Stimulated activated CD4-positive, alpha-beta T cell treated with anti-CD3 and anti-CD28 coated beads, Interleukin-1b, Interleukin-23, amount 100 ng/mL, for 4 hours (primary cell): ENCODE results near the gene MTA2.
A peak's percentile ranks its signal among the peaks of the same experiment; 100 is the strongest.
"Not testable (repeated sequence)": the region's sequence is repeated elsewhere in the genome, so short reads cannot be mapped to it uniquely, and the experiment has no call there.

Experiments used
- DNase-seq, 2 donors: peaks; one replicate each; pipeline ENCODE4 v3.0.0-alpha.2; 2020; ENCODE audit warnings: low read depth in 2 of 2

The MTA2 gene

DNA sequence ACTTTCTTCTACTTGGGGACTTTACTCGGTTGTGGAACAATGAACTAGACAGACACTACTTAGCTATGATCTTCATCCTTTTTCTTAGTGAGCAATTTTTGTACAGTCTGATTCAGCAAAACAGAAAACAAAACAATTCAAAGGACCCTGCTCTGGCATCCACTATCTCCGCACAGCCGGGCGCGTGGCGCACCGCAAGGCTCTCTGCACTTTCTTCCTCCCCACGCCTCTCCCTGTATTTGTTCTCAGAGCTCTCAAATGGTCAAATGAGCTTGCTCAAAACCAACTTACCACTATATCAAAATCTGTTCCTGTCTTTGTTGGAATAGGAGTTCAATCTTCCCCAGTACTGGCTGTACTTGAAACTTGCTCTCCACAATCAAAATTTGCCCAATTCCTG lies 35.4 kb downstream of the MTA2 start:
- DNase-seq: no peak

DNA sequence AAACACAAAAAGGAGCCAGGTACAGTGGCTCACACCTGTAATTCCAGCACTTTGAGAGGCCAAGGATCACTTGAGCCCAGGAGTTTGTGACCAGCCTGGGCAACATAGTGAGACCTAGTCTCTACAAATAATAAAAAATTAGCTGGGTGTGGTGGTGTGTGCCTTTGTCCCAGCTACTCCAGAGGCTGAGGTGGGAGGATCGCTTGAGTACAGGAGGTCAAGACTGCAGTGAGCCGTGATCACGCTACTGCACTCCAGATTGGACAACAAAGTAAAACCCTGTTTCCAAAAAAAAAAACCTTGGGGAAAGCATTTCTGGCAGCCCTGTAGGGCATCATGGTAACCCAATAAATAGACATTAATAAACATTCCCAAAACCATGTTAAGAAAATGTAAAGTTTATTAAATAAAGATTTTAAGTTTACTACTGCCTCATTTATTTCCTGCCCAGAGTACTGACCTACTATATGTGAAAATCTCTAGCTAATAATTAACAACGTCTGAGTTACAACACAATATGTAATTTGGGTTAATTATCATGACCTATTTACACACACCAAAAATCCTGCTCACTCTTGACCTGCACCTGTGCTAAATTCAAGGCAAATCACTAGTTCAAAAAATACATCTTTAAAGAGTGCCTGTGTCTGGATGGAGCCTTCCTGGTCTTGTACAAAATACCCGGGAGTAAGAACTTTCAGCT lies 36.4 kb downstream of the MTA2 start:
- DNase-seq: no peak

DNA sequence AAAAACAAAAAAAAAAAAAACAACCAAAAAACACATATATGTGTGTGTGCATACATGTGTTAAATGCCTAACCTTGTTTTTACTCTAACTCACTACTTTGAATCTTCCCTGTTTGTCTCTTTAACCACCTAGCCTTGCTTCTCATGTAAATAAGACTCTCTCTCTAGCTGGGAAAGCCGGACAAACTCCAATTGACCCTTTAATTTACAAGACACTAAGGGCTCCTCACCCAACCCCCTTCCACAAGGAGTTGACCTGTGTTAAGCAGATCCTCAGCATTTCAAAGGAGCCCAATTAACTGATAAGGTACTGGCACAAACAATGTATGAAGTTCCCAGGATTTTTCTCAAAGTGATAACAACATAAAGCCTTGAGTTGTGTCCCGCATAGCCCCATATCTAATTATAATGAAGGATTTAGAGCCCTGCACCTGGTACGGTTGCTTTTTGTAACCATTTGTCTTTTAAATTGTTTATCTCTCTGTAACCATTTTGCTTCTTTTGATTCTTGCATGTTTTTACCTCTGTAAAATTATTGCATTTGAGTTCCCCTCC lies 39.9 kb downstream of the MTA2 start:
- DNase-seq: not testable (repeated sequence)

DNA sequence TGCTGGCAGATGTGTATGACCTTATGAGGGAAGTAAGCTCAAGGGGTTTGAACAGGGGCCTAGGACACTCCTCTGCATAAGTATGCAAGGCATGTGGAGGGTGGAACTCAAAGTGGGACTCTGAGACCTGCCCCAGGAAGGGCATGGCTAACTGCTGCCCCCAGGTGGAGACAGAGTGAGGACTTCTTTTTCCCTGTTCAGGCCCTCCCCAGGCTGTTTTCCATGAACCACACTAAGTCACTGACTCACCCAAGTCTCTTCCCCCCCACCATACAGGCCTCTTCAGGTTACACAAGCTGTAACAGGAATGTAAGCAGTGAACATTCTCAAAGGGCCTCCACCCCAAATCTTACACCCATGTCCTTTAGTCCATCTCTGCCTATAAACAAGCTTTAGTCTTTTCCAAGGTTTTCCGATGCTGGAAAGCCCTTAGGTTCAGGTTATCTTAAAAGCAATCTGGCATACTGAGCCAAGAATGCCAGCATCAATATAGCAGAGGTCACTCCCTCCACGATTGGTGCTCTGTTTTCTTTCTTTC lies 41.0 kb downstream of the MTA2 start:
- peak; percentile 57 to 74 for DNase-seq

DNA sequence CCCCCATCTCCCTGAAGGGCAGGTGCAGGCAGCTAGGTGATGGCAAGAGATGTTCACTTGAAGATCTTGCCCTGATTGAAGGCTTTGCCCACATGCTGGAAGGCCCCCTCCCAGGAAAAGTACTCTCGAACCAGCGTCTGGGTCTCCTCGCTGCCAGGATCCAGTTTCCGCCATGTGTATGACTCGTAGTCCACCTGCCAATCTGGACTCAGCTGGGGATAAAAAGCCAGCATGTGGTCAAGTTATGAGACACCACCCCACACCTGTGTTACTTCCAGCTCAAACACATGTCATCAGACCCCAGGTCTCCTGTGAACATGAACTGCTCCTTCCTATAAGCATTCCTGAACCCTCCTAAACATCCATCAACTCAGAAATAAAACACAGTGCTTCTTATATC lies 42.0 kb downstream of the MTA2 start:
- DNase-seq: not testable (repeated sequence)

DNA sequence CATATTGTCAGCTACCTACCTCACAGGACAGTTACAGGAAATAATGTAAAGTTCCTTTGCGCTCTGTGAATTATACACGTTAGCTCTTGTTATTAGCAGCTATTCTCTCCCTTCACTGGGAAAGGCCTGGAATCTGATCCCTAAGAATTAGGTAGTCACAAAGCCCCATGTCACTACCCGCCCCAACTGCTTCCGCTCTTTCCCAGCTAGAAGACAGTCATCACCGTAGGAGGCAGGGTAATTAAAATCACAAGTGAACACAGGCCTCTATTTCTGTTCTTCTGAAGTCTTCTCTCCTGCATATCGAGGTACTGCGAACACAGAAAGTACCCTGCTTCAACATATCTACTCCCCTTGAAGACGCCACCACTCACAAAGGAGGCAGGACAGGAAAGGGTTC lies 42.5 kb downstream of the MTA2 start:
- no peak for DNase-seq

DNA sequence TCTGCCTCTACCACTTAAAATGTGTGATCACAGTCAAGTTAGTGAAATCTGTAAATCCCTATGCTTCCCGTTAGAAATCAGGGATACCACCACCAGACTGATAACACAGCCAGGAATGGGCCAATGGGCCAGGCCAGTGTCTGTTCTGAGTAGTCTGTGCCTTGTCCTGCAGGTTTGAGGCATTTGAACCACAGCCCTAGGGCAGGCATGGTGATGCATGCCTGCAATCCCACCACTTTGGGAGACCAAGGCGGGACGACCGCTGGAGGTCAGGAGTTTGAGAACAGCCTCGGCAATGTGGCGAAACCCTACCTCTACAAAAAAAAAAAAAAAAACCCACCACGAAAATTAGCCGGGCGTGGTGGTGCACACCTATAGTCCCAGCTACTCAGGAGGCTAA lies 43.0 kb downstream of the MTA2 start:
- DNase-seq: no peak

DNA sequence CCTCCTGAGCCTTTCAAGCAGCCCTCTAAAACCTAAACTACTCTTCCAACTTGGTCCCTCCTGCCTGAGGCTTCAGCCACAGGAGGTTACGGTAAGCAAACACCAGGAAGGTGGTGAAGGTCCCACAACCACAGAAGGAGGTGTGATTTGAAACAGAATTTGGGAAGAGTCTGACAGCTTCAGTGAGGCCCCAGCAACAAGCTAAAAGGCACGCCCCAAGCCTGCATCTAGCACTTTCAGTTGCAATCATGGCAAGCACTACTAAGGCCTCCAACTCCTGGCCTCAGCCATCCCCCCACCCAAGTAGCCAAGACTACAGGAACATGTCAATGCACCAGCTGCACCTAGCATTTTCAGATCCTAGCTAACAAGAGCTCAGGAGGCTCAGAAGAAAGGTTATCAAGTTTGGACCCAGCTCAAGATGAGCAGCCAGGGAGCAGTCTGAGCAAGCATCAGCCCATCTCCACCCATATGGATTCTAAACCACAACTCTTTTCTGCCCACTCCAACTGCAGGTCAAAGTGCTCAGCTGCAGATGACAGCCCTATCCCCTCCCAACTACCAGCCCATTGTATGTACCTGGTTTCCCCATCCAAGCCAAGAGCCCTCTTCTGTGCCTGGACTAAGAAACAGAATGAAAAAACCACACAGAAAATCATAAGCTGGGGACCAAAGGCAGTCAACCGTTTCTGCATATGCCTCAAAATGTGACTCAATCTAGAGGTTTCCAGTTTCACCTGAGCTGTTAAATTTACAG lies 44.6 kb downstream of the MTA2 start:
- no peak for DNase-seq

DNA sequence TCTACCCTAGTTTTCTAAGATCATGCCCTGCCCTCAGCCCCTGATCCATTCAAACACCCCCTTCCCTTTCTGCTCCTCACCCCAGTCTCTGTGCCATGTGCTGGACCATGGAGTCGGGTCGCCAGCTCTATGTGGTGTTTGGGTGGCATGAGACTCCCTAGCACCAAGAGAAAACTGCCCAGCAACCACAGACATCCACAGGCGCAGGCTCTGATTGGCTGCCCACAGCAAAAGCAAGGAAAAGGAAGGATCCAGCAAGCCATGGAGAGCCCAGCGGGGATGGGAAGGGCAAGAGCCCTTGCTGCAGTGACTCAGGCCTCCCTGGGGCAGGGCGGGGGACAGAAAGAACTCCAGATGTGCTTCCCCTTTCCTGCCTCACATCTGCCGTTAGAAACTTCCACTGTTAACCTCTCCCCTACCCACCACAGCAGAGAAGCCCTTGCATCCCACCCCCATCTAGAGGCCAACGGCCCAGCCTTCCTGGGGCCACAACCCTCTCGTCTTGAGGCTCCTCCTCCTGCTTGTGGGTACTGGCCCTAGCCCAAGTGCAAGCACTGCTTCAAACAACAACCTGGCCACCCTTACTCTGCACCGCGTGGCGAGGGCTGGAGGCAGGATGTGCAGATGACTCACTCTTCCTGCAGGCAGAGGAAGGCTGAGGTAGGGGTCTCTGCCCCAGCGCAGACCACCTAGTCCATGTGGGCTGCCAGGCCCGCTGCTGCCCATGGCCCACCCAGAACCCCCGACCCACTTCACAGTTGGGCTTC lies 45.4 kb downstream of the MTA2 start:
- peak in 1 of 2 donors; percentile 51 for DNase-seq

DNA sequence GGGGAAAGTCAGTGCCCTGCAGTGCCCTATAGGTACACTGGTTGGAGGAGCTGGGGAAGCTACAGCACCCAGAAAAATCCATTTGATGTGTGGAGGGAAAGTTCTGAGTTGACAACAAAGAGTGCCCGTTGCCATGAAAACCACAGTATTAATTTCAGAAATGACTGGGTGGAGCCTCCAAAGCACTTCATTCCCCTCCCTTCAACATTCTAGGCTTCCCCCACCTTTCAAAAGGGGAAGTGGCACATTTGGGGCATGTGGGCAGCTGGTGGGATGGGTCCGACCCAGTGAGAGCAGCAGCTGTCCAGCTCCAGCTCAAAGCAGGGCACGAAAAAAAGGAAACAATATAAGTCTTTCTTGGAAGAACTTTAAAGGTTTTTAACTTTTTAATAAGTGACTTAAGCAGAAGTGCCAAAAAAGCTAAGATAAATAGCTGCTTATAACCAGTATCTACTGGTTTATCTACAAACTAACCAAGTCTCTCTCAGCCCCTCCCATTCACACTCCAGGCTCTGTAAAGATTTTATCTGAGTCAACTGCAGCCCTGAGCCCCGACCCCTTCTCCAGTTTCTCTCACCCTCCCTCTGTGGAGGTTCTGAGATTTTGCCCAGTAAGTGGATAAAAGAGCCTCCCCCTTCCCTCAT lies 46.1 kb downstream of the MTA2 start:
- no peak for DNase-seq

DNA sequence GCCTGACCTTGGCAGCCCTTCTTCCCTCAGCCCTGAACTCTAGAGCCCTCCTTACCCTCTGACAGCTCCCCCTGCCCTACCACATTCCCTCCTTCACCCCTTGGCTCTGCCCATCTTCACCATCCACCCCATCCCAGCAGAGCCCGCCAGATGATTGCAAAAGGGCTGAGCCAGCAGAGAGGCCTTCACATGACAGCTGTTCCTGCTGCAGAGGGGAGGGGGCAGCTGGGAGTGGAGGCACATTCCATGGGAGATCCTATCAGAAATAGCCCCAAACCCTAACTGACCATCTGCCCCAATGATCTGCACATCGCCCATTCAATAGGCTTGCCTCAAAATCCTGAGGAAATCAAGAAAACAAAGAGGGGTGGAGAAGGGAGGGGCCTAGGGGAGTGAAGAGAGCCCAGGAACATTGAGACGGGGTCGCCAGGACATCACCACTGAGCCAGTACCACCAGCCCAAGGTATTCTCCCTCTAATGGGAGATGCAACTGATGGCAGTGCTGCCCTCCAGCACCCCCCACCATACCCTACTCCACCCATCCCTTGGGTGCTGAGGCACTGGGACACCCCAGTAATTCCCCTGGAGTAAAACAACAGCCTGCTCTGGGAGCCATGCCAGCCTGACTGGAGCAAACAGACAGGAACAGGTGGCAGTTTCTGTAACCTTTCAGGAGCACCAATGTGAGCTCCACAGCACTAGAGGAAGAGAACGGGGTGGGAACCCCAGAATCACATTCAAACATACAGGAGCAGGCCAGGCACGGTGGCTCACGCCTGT lies 47.1 kb downstream of the MTA2 start:
- no peak for DNase-seq

DNA sequence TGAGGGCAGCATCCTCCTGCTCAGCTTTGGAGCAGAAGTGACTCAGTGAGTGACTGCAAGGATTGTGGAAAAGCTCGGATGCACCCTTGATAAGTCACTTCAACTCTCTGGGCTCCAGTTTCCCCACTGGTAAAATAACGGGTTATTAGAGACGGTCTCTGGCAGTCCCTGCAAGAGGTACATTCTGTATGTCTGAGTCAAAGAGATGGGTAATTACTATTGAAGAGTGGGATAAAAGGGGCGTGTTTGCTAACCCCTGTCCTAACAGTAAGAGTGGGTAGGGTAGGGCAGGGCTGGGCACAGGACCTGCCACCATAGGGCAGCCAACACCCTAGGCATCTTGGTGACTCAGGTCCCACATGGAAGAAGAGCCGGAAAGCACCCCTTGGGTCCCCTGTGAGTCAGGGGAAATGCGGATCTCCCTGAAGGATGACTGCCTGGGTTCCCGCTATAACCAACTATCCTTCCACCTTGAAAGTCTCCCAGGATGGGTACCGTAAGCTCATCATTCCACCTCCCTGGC lies 47.8 kb downstream of the MTA2 start:
- DNase-seq: no peak

DNA sequence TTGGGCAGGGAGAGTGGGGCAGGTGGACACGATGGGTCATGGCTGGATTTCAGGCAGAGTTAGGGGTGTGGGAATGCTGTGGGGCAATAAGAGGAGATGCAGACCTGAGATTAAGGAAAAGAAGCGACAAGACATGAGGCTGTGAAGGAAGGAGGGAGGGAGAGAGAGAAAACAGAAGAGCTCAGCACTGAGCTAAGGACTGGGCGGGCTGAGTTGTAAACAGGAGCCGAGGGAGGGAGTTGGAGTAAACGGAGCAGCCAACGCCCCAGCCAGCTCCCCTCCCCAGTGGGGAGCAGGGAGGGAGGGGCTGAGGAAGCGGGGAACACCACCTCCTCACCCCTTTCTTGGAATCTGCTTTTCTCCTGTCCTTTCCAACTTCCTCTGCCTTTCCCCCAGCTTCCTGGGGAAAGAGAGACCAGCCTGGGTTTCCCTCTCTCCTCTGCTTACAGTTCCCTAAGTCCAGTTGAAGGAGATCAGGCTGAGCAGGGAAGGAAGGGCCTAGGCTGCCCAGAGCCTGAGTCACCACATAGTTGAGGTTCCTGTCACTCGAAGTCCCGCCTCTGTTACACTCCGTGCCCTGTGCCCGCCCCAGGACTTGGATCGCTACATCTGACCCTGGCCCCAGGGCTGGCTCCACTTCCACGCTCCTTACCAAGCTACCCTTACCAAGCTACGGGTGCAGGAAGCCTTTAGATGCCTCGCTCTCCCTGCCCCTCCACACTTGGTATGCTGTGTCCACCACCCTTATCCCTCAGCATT lies 48.4 kb downstream of the MTA2 start:
- no peak for DNase-seq

DNA sequence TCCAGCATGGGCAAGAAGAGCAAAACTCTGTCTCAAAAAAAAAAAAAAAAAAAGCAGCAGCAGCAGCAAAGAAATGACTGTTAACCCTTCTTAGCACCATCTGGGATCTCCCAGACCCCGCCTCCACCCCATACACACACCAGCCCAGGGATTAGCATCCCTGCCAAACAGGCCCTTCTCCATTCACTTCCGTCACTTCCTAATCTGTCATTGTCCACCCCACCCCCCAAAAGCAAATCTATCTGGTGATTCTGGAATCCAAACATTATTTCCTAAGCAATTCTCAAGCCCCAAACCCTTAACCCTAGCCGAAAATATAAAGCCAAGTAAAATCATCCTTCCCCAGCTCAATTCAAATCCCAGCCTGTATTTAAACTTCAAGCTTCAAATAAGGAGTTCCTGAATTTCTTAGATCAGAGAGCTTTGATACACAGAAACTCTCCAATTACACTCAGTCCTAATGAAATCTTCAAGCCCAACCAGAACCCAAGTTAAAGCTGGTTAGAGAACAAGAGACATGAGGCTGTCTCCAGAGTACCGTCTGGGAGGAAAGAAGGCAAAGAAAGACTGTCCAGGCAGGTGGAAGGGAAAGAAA lies 49.1 kb downstream of the MTA2 start:
- DNase-seq: no peak

DNA sequence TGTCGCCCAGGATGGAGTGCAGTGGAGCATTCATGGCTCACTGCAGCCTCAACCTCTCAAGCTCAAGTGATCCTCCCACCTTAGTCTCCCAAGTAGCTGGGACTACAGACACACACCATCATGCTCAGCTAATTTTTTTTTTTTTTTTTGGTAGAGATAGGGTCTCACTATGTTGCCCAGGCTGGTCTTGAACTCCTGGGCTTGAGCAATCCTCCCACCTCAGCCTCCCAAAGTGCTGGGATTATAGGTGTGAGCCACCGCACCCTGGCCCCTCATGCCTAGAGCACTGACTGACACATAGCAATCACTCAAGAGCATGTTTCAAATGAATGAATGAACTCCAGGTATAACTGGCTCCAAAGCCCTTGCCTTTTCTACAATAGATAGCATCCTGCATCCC lies 51.2 kb downstream of the MTA2 start:
- not testable (repeated sequence) for DNase-seq

DNA sequence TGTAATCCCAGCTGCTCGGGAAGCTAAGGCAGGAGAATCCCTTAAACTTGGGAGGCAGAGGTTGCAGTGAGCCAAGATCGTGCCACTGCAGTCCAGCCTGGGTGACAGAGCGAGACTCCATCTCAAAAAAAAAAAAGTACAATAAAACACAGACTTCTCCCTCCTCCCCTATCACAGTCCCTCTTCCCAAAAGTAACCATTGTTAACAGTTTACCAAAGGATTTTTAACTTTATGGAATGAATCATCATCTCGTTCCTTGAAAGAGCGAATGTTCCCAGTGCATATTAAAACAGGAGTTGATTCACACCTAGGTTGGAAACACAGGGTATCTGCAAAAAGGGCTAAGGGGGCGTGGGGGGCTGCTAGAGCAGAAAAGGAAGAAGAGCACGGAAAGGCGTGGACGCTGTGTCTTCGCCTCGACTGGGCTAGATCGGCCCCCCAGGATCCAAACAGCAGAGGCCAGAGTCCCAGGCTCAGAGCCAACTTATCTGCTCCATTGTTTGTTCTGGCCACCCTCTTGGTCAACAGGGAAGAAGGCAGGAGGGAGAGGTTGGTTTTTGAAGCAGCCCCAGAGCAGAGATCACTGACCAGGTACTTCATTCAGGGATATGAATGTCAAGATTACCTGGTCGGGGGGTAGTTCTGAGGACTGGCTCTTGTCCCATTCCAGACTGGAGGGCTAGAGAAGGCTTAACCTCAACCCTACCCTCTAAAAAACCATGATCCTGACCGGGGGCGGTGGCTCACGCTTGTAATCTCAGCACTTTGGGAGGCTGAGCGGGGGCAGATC lies 52.9 kb downstream of the MTA2 start:
- DNase-seq: no peak

DNA sequence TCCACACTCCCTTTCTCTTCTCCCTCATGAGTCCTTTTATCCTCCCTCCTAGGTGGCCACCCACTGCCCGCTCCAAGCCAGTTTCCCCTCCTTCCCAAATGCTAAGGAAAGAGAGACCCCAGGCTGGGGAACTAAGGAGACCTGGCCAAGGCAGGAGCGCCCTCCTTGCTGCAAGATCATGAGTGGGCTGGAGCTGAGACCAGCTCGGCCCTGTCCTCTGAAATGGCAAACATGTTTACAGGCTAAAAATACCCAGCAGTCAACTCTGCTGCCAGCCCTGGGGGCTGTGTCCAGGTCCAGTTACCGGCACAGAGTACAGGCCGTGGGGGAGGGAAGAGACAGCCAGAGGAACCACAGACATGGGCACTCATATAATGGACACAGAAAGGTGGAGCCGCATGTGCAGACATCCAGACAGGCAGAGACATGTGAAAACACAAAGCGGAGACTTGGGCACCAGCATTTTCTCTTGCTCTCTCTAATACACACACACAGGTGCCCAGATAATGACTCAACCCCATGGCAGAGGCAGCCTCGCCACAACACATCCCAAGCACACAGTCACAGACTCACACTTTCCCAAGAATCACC lies 53.9 kb downstream of the MTA2 start:
- no peak for DNase-seq

DNA sequence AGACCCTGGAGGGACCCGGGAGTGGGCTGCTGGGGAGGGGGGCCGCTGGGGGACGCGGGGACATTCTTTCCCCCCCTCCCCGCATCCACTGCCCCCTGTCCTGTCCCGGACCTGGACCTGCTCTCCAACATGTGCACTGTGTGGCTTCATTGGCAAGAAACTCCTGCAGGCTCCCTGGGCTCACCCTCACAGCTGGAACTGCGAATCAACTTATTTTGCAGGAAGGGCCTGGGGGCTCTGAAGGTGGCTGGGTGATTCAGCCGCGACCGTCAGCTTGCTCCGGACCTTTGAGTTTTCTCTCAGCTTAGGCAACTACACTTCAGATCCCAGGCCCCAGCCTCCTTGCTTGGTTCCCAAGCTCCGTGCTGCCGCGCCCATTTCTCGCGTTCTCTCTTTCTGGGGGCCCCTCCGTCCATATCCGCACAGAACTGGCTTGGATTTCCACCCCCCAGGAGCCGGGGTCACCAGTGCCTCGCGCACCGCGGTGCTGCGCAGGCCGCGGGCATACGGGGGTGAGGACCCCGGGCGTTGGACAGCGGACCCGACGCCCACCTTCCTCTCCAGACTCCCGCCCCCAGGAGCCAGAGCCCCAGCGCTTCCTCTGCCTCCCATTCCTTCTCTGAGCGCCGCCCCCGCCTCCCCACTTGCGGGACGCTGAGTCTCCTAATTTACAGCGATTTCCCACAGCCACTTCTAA lies 54.6 kb downstream of the MTA2 start:
- no peak for DNase-seq
